Thyroid gland (tissue), 4 donors: ENCODE measurements around the gene ADARB1.

Experiments used
- POLR2A ChIP-seq, 2 donors: fragments of 450-650 bp; IDR thresholded peaks; one replicate each; pipeline ENCODE4 v1.6.1; 2017; ENCODE audit warnings: antibody characterized with exemption in 2 of 2, mild to moderate bottlenecking in 2 of 2, moderate library complexity in 1 of 2
- TF ChIP-seq, protein P1 (sequence below), 6 experiments: fragments of 200-600 bp in 3 of 6; fragments of 450-650 bp in 3 of 6; sonication (generic) in 3 of 6; IDR thresholded peaks; one replicate each; pipeline ENCODE4 v1.5.1; 2016 to 2019; ENCODE audit warnings: antibody characterized with exemption in 6 of 6, mild to moderate bottlenecking in 2 of 6, inconsistent platforms in 1 of 6, moderate library complexity in 1 of 6

DNA sequence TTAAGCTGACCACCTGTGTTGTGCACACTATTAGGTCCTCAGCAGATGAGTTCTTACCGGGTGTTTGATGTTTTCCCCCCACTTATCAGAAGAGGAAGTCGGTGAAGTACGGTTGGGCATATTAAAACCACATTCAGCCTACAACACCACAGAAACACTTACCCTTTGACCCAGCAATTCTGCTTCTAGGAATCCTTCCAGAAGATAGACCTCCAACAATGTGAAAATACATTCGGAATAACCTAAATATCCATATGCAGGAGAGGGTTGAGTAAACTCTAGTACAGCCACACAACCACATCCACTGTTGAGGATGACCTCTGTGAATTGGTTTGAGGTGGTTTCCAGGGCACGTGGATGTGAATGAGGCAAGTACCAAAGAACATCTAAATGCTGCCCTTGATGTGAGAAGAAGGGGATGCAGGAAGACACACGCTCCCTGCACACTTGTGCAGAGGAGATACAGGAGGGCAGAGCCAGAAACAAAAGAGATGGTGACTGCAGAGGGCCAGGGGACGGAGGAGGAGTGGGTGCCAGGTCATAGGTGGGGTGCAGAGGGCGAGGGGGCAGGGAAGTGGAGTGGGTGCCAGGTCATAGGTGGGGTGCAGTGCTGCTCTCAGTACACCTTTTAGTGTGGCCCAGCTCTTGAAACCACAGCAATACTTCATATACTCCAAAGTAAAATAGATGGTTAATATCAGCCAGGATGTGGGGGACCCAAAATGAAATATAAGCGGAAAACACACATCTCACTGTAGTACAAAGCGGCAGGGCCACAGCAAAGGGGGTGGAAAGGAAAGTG is 12.8 kb downstream of the ADARB1 start:
- no peak for TF ChIP-seq POLR2A (IDR thresholded peaks at IDR 0.05)
- TF ChIP-seq, protein P1, sequence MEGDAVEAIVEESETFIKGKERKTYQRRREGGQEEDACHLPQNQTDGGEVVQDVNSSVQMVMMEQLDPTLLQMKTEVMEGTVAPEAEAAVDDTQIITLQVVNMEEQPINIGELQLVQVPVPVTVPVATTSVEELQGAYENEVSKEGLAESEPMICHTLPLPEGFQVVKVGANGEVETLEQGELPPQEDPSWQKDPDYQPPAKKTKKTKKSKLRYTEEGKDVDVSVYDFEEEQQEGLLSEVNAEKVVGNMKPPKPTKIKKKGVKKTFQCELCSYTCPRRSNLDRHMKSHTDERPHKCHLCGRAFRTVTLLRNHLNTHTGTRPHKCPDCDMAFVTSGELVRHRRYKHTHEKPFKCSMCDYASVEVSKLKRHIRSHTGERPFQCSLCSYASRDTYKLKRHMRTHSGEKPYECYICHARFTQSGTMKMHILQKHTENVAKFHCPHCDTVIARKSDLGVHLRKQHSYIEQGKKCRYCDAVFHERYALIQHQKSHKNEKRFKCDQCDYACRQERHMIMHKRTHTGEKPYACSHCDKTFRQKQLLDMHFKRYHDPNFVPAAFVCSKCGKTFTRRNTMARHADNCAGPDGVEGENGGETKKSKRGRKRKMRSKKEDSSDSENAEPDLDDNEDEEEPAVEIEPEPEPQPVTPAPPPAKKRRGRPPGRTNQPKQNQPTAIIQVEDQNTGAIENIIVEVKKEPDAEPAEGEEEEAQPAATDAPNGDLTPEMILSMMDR (IDR thresholded peaks at IDR 0.05), result no peak
